NB4 (cell line): Measurements from ENCODE around the gene GAA.

Experiments used
- CTCF ChIP-seq: IDR thresholded peaks from one replicate; pipeline ENCODE4 v1.5.1; 2012; ENCODE audit warnings: low read depth, low read length
- POLR2A ChIP-seq: IDR thresholded peaks from 2 replicates; pipeline ENCODE4 v1.6.1; 2011; ENCODE audit warnings: mild to moderate bottlenecking; ENCODE audit not compliant: insufficient read length; ENCODE audit errors: extremely low read depth

- TF ChIP-seq CTCF: no peak
- TF ChIP-seq POLR2A: no peak
These were observed 7.8 kb downstream of the GAA start for GRCh38 chr17:80109066-80109660.
